Astrocyte (in vitro differentiated cells and primary cell): Measurements from ENCODE around the gene LAMC1. TPM values are rescaled to one million over a fixed set of nuclear protein-coding genes. Genes with fewer than 3 reads are reported as not detected.

Experiments used
- DNase-seq: peaks from one replicate; pipeline ENCODE4 v3.0.0-alpha.2; 2010; ENCODE audit warnings: low read depth
- FAIRE-seq: peaks from 2 replicates; lab custom pipeline; 2011; peaks lifted over from hg19 to GRCh38; lab: Jason Lieb, UNC
- H2AFZ ChIP-seq: 2 replicates; pipeline ENCODE4 v1.6.0; 2012; ENCODE audit warnings: low read depth, low read length, inconsistent platforms
- H3K27ac ChIP-seq: 2 replicates; pipeline ENCODE4 v1.5.1; 2011; ENCODE audit warnings: low read depth, low read length, inconsistent platforms
- H3K27me3 ChIP-seq: 2 replicates; pipeline ENCODE4 v1.6.0; 2011; ENCODE audit warnings: low read length, inconsistent platforms; ENCODE audit not compliant: insufficient read depth
- H3K36me3 ChIP-seq: 2 replicates; pipeline ENCODE4 v1.5.1; 2011; ENCODE audit warnings: low read length, inconsistent platforms; ENCODE audit not compliant: insufficient read depth
- H3K4me1 ChIP-seq: 2 replicates; pipeline ENCODE4 v1.5.1; 2011; ENCODE audit warnings: low read length, inconsistent platforms; ENCODE audit not compliant: insufficient read depth
- H3K4me2 ChIP-seq: 2 replicates; pipeline ENCODE4 v1.6.0; 2012; ENCODE audit warnings: low read length, inconsistent platforms
- H3K4me3 ChIP-seq: 2 replicates; pipeline ENCODE4 v1.5.1; 2011; ENCODE audit warnings: low read depth, mild to moderate bottlenecking, low read length, inconsistent platforms; ENCODE audit not compliant: insufficient read depth
- H3K79me2 ChIP-seq: 2 replicates; pipeline ENCODE4 v1.6.0; 2012; ENCODE audit warnings: mild to moderate bottlenecking, low read length, inconsistent platforms; ENCODE audit not compliant: insufficient read depth
- H3K9ac ChIP-seq: 2 replicates; pipeline ENCODE4 v1.6.0; 2012; ENCODE audit warnings: mild to moderate bottlenecking, low read length, inconsistent platforms
- H3K9me3 ChIP-seq: 2 replicates; pipeline ENCODE4 v1.5.1; 2012; ENCODE audit warnings: low read depth, mild to moderate bottlenecking, low read length, inconsistent platforms; ENCODE audit not compliant: insufficient read depth
- H4K20me1 ChIP-seq: 2 replicates; pipeline ENCODE4 v1.6.0; 2012; ENCODE audit warnings: low read length, inconsistent platforms; ENCODE audit not compliant: insufficient read depth
- H3K27ac Mint-ChIP-seq: one replicate; pipeline ENCODE4 v1.8.0; 2021; ENCODE audit warnings: mild to moderate bottlenecking, mixed read lengths; ENCODE audit not compliant: unreplicated experiment
- H3K27me3 Mint-ChIP-seq: one replicate; pipeline ENCODE4 v1.8.0; 2021; ENCODE audit warnings: low read depth, mixed read lengths; ENCODE audit not compliant: unreplicated experiment
- H3K36me3 Mint-ChIP-seq: one replicate; pipeline ENCODE4 v1.8.0; 2021; ENCODE audit warnings: low read depth, mixed read lengths; ENCODE audit not compliant: unreplicated experiment
- H3K4me1 Mint-ChIP-seq: one replicate; pipeline ENCODE4 v1.8.0; 2021; ENCODE audit warnings: low read depth, mixed read lengths; ENCODE audit not compliant: unreplicated experiment
- H3K4me3 Mint-ChIP-seq: one replicate; pipeline ENCODE4 v1.8.0; 2021; ENCODE audit warnings: mild to moderate bottlenecking, moderate library complexity, mixed read lengths; ENCODE audit not compliant: unreplicated experiment
- H3K9me3 Mint-ChIP-seq: one replicate; pipeline ENCODE4 v1.8.0; 2021; ENCODE audit warnings: mild to moderate bottlenecking, mixed read lengths; ENCODE audit not compliant: unreplicated experiment
- CTCF ChIP-seq: IDR thresholded peaks from 2 replicates; pipeline ENCODE4 v1.5.1; 2011; ENCODE audit warnings: low read depth, mild to moderate bottlenecking, inconsistent platforms, low read length, moderate library complexity; ENCODE audit not compliant: insufficient read depth
- EZH2 ChIP-seq: IDR thresholded peaks from 2 replicates; pipeline ENCODE4 v1.6.1; 2012; ENCODE audit warnings: mild to moderate bottlenecking, low read length, inconsistent platforms; ENCODE audit not compliant: insufficient read depth
- total RNA-seq: library from RNA; stranded (reverse); gene quantifications from 2 replicates; pipeline ENCODE4 v1.2.1, GENCODE V29; 2021

LAMC1 gene
- total RNA-seq, 1 donor from 2014 or later = 270 TPM

GRCh38 chr1:183032122-183032921 lies 9.1 kb downstream of the LAMC1 start:
- Mint-ChIP-seq H3K4me3 (peak overlapping the region; percentile 34), H3K27me3 (no peaks in the 10 kb centered on the region), H3K27ac (peak overlapping the region; percentile 77), H3K36me3 (peaks cover 4% of the 10 kb centered on the region), H3K9me3 (no peaks in the 10 kb centered on the region), H3K4me1 (peaks cover 49% of the 10 kb centered on the region)
- H3K9me3 ChIP-seq = no peaks in the 10 kb centered on the region
- H3K4me2 ChIP-seq = peak overlapping the region; percentile 49
- H3K9ac ChIP-seq = peak overlapping the region; percentile 33
- no peak for FAIRE-seq
- TF ChIP-seq CTCF = no peak
- TF ChIP-seq EZH2 = no peak
- H3K4me3 ChIP-seq = no peak overlapping the region
- no peaks in the 10 kb centered on the region for H3K27me3 ChIP-seq
- H3K4me1 ChIP-seq = peaks cover 49% of the 10 kb centered on the region
- H2AFZ ChIP-seq = no peak overlapping the region
- H3K36me3 ChIP-seq = peaks cover 9% of the 10 kb centered on the region
- no peak for DNase-seq
- peaks cover 40% of the 10 kb centered on the region for H4K20me1 ChIP-seq
- H3K79me2 ChIP-seq = peaks cover 98% of the 10 kb centered on the region
- peak overlapping the region; percentile 57 for H3K27ac ChIP-seq

- Mint-ChIP-seq H3K4me3 (no peak overlapping the region), H3K4me1 (peaks cover 47% of the 10 kb centered on the region), H3K27ac (no peak overlapping the region), H3K27me3 (no peaks in the 10 kb centered on the region), H3K9me3 (no peaks in the 10 kb centered on the region), H3K36me3 (peaks cover 4% of the 10 kb centered on the region)
- H3K27ac ChIP-seq = no peak overlapping the region
- H3K27me3 ChIP-seq = no peaks in the 10 kb centered on the region
- H3K9me3 ChIP-seq = no peaks in the 10 kb centered on the region
- H2AFZ ChIP-seq = no peak overlapping the region
- peaks cover 9% of the 10 kb centered on the region for H3K36me3 ChIP-seq
- peaks cover 35% of the 10 kb centered on the region for H4K20me1 ChIP-seq
- TF ChIP-seq EZH2 (no peak), CTCF (no peak)
- peaks cover 41% of the 10 kb centered on the region for H3K4me1 ChIP-seq
- no peak overlapping the region for H3K9ac ChIP-seq
- FAIRE-seq = no peak
- peaks cover 98% of the 10 kb centered on the region for H3K79me2 ChIP-seq
- no peak overlapping the region for H3K4me3 ChIP-seq
- no peak for DNase-seq
- peak overlapping the region; percentile 15 for H3K4me2 ChIP-seq
Observed at GRCh38 chr1:183033205-183033604, 10.0 kb downstream of the LAMC1 start.

- no peaks in the 10 kb centered on the region for H3K27me3 ChIP-seq
- H3K4me3 ChIP-seq = no peak overlapping the region
- H3K36me3 ChIP-seq = peaks cover 9% of the 10 kb centered on the region
- H3K79me2 ChIP-seq = peaks cover 98% of the 10 kb centered on the region
- H3K4me1 ChIP-seq = peaks cover 41% of the 10 kb centered on the region
- H2AFZ ChIP-seq = no peak overlapping the region
- no peak overlapping the region for H3K27ac ChIP-seq
- Mint-ChIP-seq H3K9me3 (no peaks in the 10 kb centered on the region), H3K27ac (no peak overlapping the region), H3K4me3 (no peak overlapping the region), H3K27me3 (no peaks in the 10 kb centered on the region), H3K36me3 (peaks cover 2% of the 10 kb centered on the region), H3K4me1 (peaks cover 41% of the 10 kb centered on the region)
- TF ChIP-seq CTCF (no peak), EZH2 (no peak)
- peaks cover 23% of the 10 kb centered on the region for H4K20me1 ChIP-seq
- FAIRE-seq = no peak
- no peak overlapping the region for H3K9ac ChIP-seq
- DNase-seq = no peak
- no peak overlapping the region for H3K4me2 ChIP-seq
- no peaks in the 10 kb centered on the region for H3K9me3 ChIP-seq
Observed at GRCh38 chr1:183034682-183035081, 11.5 kb downstream of the LAMC1 start.
